Right atrium auricular region (tissue), 2 donors: ENCODE results near the gene UCN3. TPM values are rescaled to one million over a fixed set of nuclear protein-coding genes. Genes with fewer than 3 reads are reported as not detected.
"Not testable (repeated sequence)": the region's sequence is repeated elsewhere in the genome, so short reads cannot be mapped to it uniquely, and the experiment has no call there.

Source experiments
- DNase-seq: peaks from one replicate; pipeline ENCODE4 v3.0.0-alpha.2; 2019; ENCODE audit warnings: low spot score
- H3K27ac ChIP-seq, 2 donors: fragments of 200-600 bp; sonication (generic); 1 replicate in 1 of 2; 2 replicates in 1 of 2; pipeline ENCODE4 v1.5.1; 2016 to 2019
- H3K27me3 ChIP-seq, 2 donors: fragments of 200-600 bp; sonication (generic); one replicate each; pipeline versions ENCODE4 v1.5.1 to v1.6.0; 2017 to 2019
- H3K36me3 ChIP-seq: fragments of 200-600 bp; sonication (generic); one replicate; pipeline ENCODE4 v1.5.1; 2016
- H3K4me1 ChIP-seq, 2 donors: fragments of 200-600 bp; sonication (generic); one replicate each; pipeline versions ENCODE4 v1.5.1 to v1.6.0; 2017 to 2019
- H3K4me3 ChIP-seq, 2 donors: fragments of 200-600 bp; sonication (generic); 1 replicate in 1 of 2; 2 replicates in 1 of 2; pipeline ENCODE4 v1.5.1; 2017 to 2019; ENCODE audit warnings: mild to moderate bottlenecking in 1 of 2, moderate library complexity in 1 of 2
- H3K9me3 ChIP-seq, 2 donors: fragments of 200-600 bp; sonication (generic); one replicate each; pipeline ENCODE4 v1.5.1; 2019
- CTCF ChIP-seq, 2 donors: fragments of 200-600 bp; sonication (generic); IDR thresholded peaks; one replicate each; pipeline ENCODE4 v1.5.1; 2019; ENCODE audit warnings: antibody characterized with exemption in 2 of 2
- total RNA-seq, 2 donors: library from RNA; depleted of rRNA; stranded (reverse); fragments of >200 nt; gene quantifications; one replicate each; pipeline ENCODE4 v1.1.0, GENCODE V29; 2016

UCN3 gene
- total RNA-seq, 2 donors from 2014 or later: not detected

GRCh38 chr10:5369362-5370158, 4.8 kb downstream of the UCN3 start:
- Histone ChIP-seq H3K4me3 (no peak overlapping the region), H3K9me3 (no peaks in the 10 kb centered on the region), H3K27ac (no peak overlapping the region), H3K27me3 (no peaks in the 10 kb centered on the region), H3K4me1 (no peaks in the 10 kb centered on the region), H3K36me3 (no peaks in the 10 kb centered on the region)
- no peak for TF ChIP-seq CTCF (IDR thresholded peaks at IDR 0.05)
- no peak for DNase-seq

GRCh38 chr10:5370493-5371352, 6.0 kb downstream of the UCN3 start:
- H3K9me3 ChIP-seq: no peaks in the 10 kb centered on the region
- no peak overlapping the region for H3K27ac ChIP-seq
- H3K27me3 ChIP-seq: no peaks in the 10 kb centered on the region
- no peak for TF ChIP-seq CTCF (IDR thresholded peaks at IDR 0.05)
- no peak overlapping the region for H3K4me3 ChIP-seq
- H3K36me3 ChIP-seq: no peaks in the 10 kb centered on the region
- no peaks in the 10 kb centered on the region for H3K4me1 ChIP-seq
- DNase-seq: no peak

GRCh38 chr10:5373307-5373706, 8.5 kb downstream of the UCN3 start:
- Histone ChIP-seq H3K4me1 (no peaks in the 10 kb centered on the region), H3K27ac (no peak overlapping the region), H3K9me3 (no peaks in the 10 kb centered on the region), H3K27me3 (no peaks in the 10 kb centered on the region), H3K4me3 (no peak overlapping the region), H3K36me3 (no peaks in the 10 kb centered on the region)
- DNase-seq: no peak
- no peak for TF ChIP-seq CTCF (IDR thresholded peaks at IDR 0.05)

- TF ChIP-seq CTCF (IDR thresholded peaks at IDR 0.05): no peak
- H3K36me3 ChIP-seq: no peaks in the 10 kb centered on the region
- no peaks in the 10 kb centered on the region for H3K4me1 ChIP-seq
- H3K27me3 ChIP-seq: no peaks in the 10 kb centered on the region
- H3K27ac ChIP-seq: no peak overlapping the region
- DNase-seq: no peak
- H3K4me3 ChIP-seq: no peak overlapping the region
- H3K9me3 ChIP-seq: no peaks in the 10 kb centered on the region
Measured at GRCh38 chr10:5373891-5374611, 9.3 kb downstream of the UCN3 start.

GRCh38 chr10:5376450-5376849, 11.7 kb downstream of the UCN3 start:
- no peaks in the 10 kb centered on the region for H3K9me3 ChIP-seq
- H3K4me1 ChIP-seq: no peaks in the 10 kb centered on the region
- no peak overlapping the region for H3K4me3 ChIP-seq
- no peak overlapping the region for H3K27ac ChIP-seq
- no peaks in the 10 kb centered on the region for H3K27me3 ChIP-seq
- no peaks in the 10 kb centered on the region for H3K36me3 ChIP-seq
- DNase-seq: no peak
- TF ChIP-seq CTCF (IDR thresholded peaks at IDR 0.05): no peak

GRCh38 chr10:5379202-5379601, 14.4 kb downstream of the UCN3 start:
- H3K36me3 ChIP-seq, H3K9me3 ChIP-seq, H3K4me1 ChIP-seq, H3K4me3 ChIP-seq, H3K27me3 ChIP-seq, H3K27ac ChIP-seq, DNase-seq: not testable (repeated sequence)

GRCh38 chr10:5380395-5380794, 15.6 kb downstream of the UCN3 start:
- H3K27ac ChIP-seq, H3K4me1 ChIP-seq, DNase-seq, H3K27me3 ChIP-seq, H3K36me3 ChIP-seq, H3K9me3 ChIP-seq, H3K4me3 ChIP-seq: not testable (repeated sequence)
